Tibial nerve (tissue), 4 donors: ENCODE results near the gene ZNF518B. TPM values are rescaled to one million over a fixed set of nuclear protein-coding genes. Genes with fewer than 3 reads are reported as not detected.

Experiments used
- DNase-seq, 2 donors: peaks; one replicate each; pipeline ENCODE4 v3.0.0-alpha.2; 2019; ENCODE audit warnings: low spot score in 2 of 2
- H3K27ac ChIP-seq, 4 donors: fragments of 200-600 bp; sonication (generic) in 3 of 4; one replicate each; pipeline ENCODE4 v1.5.1; 2017 to 2019; ENCODE audit warnings: mild to moderate bottlenecking in 1 of 4
- H3K27me3 ChIP-seq, 2 donors: fragments of 200-600 bp; sonication (generic) in 1 of 2; one replicate each; pipeline versions ENCODE4 v1.5.1 to v1.6.0; 2017 to 2019
- H3K36me3 ChIP-seq, 3 donors: fragments of 200-600 bp; sonication (generic); one replicate each; pipeline ENCODE4 v1.5.1; 2018 to 2019
- H3K4me1 ChIP-seq, 4 donors: fragments of 200-600 bp; sonication (generic) in 3 of 4; one replicate each; pipeline ENCODE4 v1.5.1; 2017 to 2019
- H3K4me3 ChIP-seq, 4 donors: fragments of 200-600 bp; sonication (generic) in 3 of 4; one replicate each; pipeline ENCODE4 v1.5.1; 2017 to 2019; ENCODE audit warnings: mild to moderate bottlenecking in 1 of 4, moderate library complexity in 1 of 4
- H3K9me3 ChIP-seq, 4 donors: fragments of 200-600 bp; sonication (generic) in 3 of 4; one replicate each; pipeline ENCODE4 v1.5.1; 2017 to 2019
- CTCF ChIP-seq, 5 experiments: fragments of 200-600 bp in 3 of 5; fragments of 450-650 bp in 2 of 5; sonication (generic) in 3 of 5; IDR thresholded peaks; one replicate each; pipeline ENCODE4 v1.5.1; 2016 to 2019; ENCODE audit warnings: antibody characterized with exemption in 5 of 5, mild to moderate bottlenecking in 3 of 5, moderate library complexity in 2 of 5
- EP300 ChIP-seq, 2 donors: sonication (generic); formaldehyde crosslinking; IDR thresholded peaks; one replicate each; pipeline ENCODE4 v1.6.1; 2017; ENCODE audit warnings: antibody characterized with exemption in 2 of 2, mild to moderate bottlenecking in 1 of 2
- POLR2A ChIP-seq, 2 donors: fragments of 450-650 bp; IDR thresholded peaks; one replicate each; pipeline ENCODE4 v1.6.1; 2017; ENCODE audit warnings: antibody characterized with exemption in 2 of 2, mild to moderate bottlenecking in 2 of 2, moderate library complexity in 2 of 2
- WGBS, 2 donors: methylation state at CpG; one replicate each; pipeline ENCODE4 v1.1.5; 2018; 5-methylcytosine and 5-hydroxymethylcytosine counted together
- total RNA-seq, 4 donors: library from RNA; depleted of rRNA; stranded (reverse); fragments of >200 nt; gene quantifications; one replicate each; pipeline ENCODE4 v1.1.0, GENCODE V29; 2016

ZNF518B gene
- total RNA-seq, 4 donors from 2014 or later = 7.5 to 13.5 (median 10.5) TPM

DNA sequence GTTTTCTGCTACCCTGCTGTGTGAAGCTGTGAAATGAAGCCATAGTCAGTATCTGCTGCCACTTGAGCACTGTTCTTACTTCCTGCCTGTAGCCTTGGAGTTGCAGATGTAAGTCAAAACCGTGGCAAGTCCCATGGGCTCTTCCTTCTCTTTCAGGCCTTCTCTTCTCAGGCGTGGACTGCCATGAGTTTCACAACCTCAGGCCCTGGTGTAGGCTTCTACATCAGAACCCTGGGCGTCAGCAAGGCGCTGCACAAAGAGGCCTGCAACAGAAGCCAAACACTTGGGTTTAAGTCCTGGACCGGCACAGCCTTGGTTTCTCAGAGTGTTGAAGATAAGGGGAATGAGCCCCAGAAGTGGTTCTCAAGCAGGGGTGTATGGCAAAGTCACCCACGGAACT is 2.5 kb downstream of the ZNF518B start:
- 89 to 90% methylated on average over 6 of the region's 6 CpGs for WGBS, 2 donors
- H3K27ac ChIP-seq = no peak overlapping the region
- DNase-seq = no peak
- H3K9me3 ChIP-seq = peaks cover 0 to 36% (median 0%) of the 10 kb centered on the region in 4 donors
- peaks cover 0 to 52% (median 0%) of the 10 kb centered on the region in 3 donors for H3K36me3 ChIP-seq
- H3K27me3 ChIP-seq = peaks cover 0 to 22% of the 10 kb centered on the region in 2 donors
- peaks cover 0 to 10% (median 2%) of the 10 kb centered on the region in 4 donors for H3K4me1 ChIP-seq
- H3K4me3 ChIP-seq = no peak overlapping the region
- TF ChIP-seq EP300 (IDR thresholded peaks at IDR 0.05) (no peak), POLR2A (IDR thresholded peaks at IDR 0.05) (no peak)

DNA sequence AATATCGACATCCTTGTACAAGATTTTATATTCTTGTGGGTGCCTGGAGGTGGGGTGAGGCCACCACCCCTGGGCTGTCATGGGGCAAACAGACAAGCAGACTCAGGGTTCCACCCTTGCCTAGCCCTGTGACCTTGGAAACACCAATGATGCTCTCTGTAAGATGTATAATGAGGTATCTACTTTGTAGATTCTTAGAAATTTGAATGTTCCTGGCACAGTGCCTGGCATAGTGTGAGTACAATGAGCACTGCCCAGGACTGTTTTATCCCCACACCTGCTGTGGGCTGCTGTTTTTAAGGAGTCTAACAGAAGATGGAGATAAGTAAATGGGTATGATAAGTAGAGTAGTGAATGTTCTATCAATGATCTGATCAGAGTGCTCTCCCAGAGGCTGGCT is 3.1 kb downstream of the ZNF518B start:
- Histone ChIP-seq H3K36me3 (peaks cover 0 to 58% (median 0%) of the 10 kb centered on the region in 3 donors), H3K27ac (no peak overlapping the region), H3K27me3 (peaks cover 0 to 17% of the 10 kb centered on the region in 2 donors), H3K4me1 (peaks cover 0 to 10% (median 2%) of the 10 kb centered on the region in 4 donors), H3K9me3 (peaks cover 0 to 41% (median under 1%) of the 10 kb centered on the region in 4 donors), H3K4me3 (no peak overlapping the region)
- TF ChIP-seq POLR2A (IDR thresholded peaks at IDR 0.05) (no peak), CTCF (IDR thresholded peaks at IDR 0.05) (no peak), EP300 (IDR thresholded peaks at IDR 0.05) (no peak)
- WGBS, 2 donors = 100% methylated on average over 1 of the region's 1 CpG
- DNase-seq = no peak

- Histone ChIP-seq H3K4me3 (no peak overlapping the region), H3K36me3 (peaks cover 0 to 98% (median 15%) of the 10 kb centered on the region in 3 donors), H3K4me1 (no peaks in the 10 kb centered on the region), H3K27ac (no peak overlapping the region), H3K27me3 (no peaks in the 10 kb centered on the region), H3K9me3 (peaks cover 0 to 88% (median 21%) of the 10 kb centered on the region in 4 donors)
- TF ChIP-seq CTCF (IDR thresholded peaks at IDR 0.05) (no peak), POLR2A (IDR thresholded peaks at IDR 0.05) (no peak), EP300 (IDR thresholded peaks at IDR 0.05) (no peak)
- whole genome bisulfite sequencing, 2 donors = 95 to 96% methylated on average over 5 of the region's 5 CpGs
- DNase-seq = no peak
These were observed 8.2 kb downstream of the ZNF518B start for GRCh38 chr4:10448991-10449390.

DNA sequence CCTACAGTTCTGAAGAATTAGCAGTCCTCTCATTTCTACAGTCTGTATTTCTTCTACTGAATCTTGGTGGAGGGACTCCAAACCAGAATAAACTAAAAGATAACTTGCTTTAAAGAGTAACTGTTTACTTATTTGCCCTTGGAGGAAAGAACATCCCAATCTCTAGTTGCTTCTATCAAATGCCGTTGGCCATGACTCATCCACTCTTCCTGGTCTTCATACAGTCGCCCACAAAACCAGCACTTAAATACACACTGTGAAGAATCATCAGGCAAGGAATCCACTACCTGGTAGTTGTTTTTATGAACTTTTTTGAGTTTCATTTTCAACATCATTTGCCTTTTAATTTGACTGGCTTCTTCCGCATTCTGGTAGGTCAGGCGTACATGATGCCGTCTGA is 14.2 kb downstream of the ZNF518B start:
- Histone ChIP-seq H3K9me3 (peaks cover 0 to 78% (median 21%) of the 10 kb centered on the region in 4 donors), H3K27me3 (no peaks in the 10 kb centered on the region), H3K27ac (no peak overlapping the region), H3K36me3 (peaks cover 0 to 43% (median 15%) of the 10 kb centered on the region in 3 donors), H3K4me1 (no peaks in the 10 kb centered on the region), H3K4me3 (no peak overlapping the region)
- WGBS, 2 donors = 97% methylated on average over 5 of the region's 5 CpGs
- TF ChIP-seq EP300 (IDR thresholded peaks at IDR 0.05) (no peak), POLR2A (IDR thresholded peaks at IDR 0.05) (no peak), CTCF (IDR thresholded peaks at IDR 0.05) (no peak)
- no peak for DNase-seq

DNA sequence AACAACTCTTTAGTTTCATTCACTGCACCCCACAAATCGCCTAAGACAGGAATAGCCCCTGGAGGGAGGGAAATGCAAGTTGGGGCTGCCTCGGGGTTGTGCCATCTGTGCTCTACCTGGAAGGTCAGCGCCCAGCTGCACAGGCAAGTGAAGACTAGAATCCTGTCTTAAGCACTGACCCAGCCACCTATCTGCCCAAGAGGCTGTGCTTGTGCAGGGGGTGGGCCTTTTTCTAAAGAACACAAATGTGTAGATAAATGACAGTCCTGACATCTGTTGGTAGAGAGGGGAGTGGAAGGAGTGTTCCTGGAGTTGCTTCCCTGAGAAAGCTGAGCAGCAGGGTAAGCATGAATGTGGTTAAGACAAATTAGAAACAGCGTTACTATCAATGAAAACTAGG is 15.7 kb downstream of the ZNF518B start:
- H3K4me1 ChIP-seq = no peaks in the 10 kb centered on the region
- H3K9me3 ChIP-seq = peaks cover 0 to 63% (median 16%) of the 10 kb centered on the region in 4 donors
- peaks cover 0 to 29% (median 14%) of the 10 kb centered on the region in 3 donors for H3K36me3 ChIP-seq
- TF ChIP-seq CTCF (IDR thresholded peaks at IDR 0.05) (no peak), POLR2A (IDR thresholded peaks at IDR 0.05) (no peak), EP300 (IDR thresholded peaks at IDR 0.05) (no peak)
- WGBS, 2 donors = 80 to 90% methylated on average over 4 of the region's 4 CpGs
- no peak for DNase-seq
- no peak overlapping the region for H3K4me3 ChIP-seq
- no peak overlapping the region for H3K27ac ChIP-seq
- H3K27me3 ChIP-seq = no peaks in the 10 kb centered on the region
